HG03064 (cell line): ENCODE measurements around the gene CACNA2D3.

ENCODE experiments used
- ATAC-seq: cut with Tn5 transposase; IDR thresholded peaks from one replicate; pipeline ENCODE4 v1.9.1; 2021; ENCODE audit warnings: low read depth; ENCODE audit not compliant: unreplicated experiment

Gene CACNA2D3

GRCh38 chr3:54814224-54814623, 691.9 kb downstream of the CACNA2D3 start:
- no peak for ATAC-seq

- ATAC-seq, result no peak
These were observed 695.3 kb downstream of the CACNA2D3 start for GRCh38 chr3:54817628-54818027.

GRCh38 chr3:54818486-54818885, 696.1 kb downstream of the CACNA2D3 start:
- no peak for ATAC-seq

GRCh38 chr3:54818942-54819341, 696.6 kb downstream of the CACNA2D3 start:
- ATAC-seq, result no peak

- ATAC-seq, result no peak
These were observed 697.6 kb downstream of the CACNA2D3 start for GRCh38 chr3:54819946-54820345.

GRCh38 chr3:54822206-54822605, 699.9 kb downstream of the CACNA2D3 start:
- ATAC-seq, result no peak

- no peak for ATAC-seq
These were observed 703.9 kb downstream of the CACNA2D3 start for GRCh38 chr3:54826251-54826691.

GRCh38 chr3:54827056-54827687, 704.8 kb downstream of the CACNA2D3 start:
- ATAC-seq, result no peak

- ATAC-seq, result no peak
These were observed 705.4 kb downstream of the CACNA2D3 start for GRCh38 chr3:54827776-54828175.

GRCh38 chr3:54830658-54831057, 708.3 kb downstream of the CACNA2D3 start:
- no peak for ATAC-seq

- ATAC-seq, result no peak
These were observed 708.8 kb downstream of the CACNA2D3 start for GRCh38 chr3:54831112-54831511.

- no peak for ATAC-seq
These were observed 710.5 kb downstream of the CACNA2D3 start for GRCh38 chr3:54832876-54833275.

- no peak for ATAC-seq
These were observed 713.3 kb downstream of the CACNA2D3 start for GRCh38 chr3:54835701-54836100.

- ATAC-seq, result no peak
These were observed 714.5 kb downstream of the CACNA2D3 start for GRCh38 chr3:54836871-54837270.

GRCh38 chr3:54837964-54838363, 715.6 kb downstream of the CACNA2D3 start:
- no peak for ATAC-seq

GRCh38 chr3:54841471-54841870, 719.1 kb downstream of the CACNA2D3 start:
- no peak for ATAC-seq

- no peak for ATAC-seq
These were observed 721.0 kb downstream of the CACNA2D3 start for GRCh38 chr3:54843352-54843751.

- ATAC-seq, result no peak
These were observed 721.9 kb downstream of the CACNA2D3 start for GRCh38 chr3:54844211-54844610.

GRCh38 chr3:54845011-54845410, 722.7 kb downstream of the CACNA2D3 start:
- no peak for ATAC-seq

GRCh38 chr3:54845551-54845950, 723.2 kb downstream of the CACNA2D3 start:
- ATAC-seq, result no peak

- no peak for ATAC-seq
These were observed 723.8 kb downstream of the CACNA2D3 start for GRCh38 chr3:54846119-54846518.

GRCh38 chr3:54847361-54847760, 725.0 kb downstream of the CACNA2D3 start:
- ATAC-seq, result no peak

- no peak for ATAC-seq
These were observed 727.0 kb downstream of the CACNA2D3 start for GRCh38 chr3:54849360-54849759.
